Iris pigment epithelial cell (primary cell): ENCODE results near the gene PCDHGB1.
"Not testable (repeated sequence)": the region's sequence is repeated elsewhere in the genome, so short reads cannot be mapped to it uniquely, and the experiment has no call there.

Source experiments
- DNase-seq: peaks from one replicate; pipeline ENCODE4 v3.0.0-alpha.2; 2011; ENCODE audit warnings: low read depth

The PCDHGB1 gene

DNA sequence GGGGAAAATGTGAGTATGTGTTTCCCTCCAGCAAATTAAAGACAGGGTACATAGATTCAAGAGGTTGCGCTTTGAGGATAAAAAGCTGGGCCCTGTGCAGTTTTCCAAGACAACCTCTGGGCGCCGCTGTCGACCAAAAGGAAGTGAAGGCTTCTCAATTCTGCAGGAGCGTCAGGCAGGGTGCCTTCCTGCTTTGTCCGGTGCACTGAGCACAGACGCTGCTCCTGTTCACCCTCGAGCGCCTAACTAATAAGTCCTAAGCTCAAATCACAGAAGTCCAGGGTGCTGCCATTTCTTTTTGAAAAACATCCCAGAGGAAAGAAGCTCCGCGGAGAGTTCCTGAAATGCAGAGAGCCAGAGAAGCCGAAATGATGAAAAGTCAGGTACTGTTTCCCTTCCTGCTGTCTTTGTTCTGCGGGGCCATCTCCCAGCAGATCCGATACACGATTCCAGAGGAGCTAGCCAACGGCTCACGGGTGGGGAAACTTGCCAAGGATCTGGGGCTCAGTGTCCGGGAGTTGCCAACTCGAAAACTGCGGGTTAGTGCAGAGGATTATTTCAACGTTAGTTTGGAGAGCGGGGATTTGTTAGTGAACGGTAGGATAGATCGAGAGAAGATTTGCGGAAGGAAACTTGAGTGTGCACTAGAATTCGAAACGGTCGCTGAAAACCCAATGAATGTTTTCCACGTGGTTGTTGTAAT is at the start of gene PCDHGB1:
TSS of gene PCDHGB1 (plus strand) at position 183 of the 703 bp plus-strand sequence. CDS start at position 345, 162 bp downstream.
- peak; percentile 49 for DNase-seq

DNA sequence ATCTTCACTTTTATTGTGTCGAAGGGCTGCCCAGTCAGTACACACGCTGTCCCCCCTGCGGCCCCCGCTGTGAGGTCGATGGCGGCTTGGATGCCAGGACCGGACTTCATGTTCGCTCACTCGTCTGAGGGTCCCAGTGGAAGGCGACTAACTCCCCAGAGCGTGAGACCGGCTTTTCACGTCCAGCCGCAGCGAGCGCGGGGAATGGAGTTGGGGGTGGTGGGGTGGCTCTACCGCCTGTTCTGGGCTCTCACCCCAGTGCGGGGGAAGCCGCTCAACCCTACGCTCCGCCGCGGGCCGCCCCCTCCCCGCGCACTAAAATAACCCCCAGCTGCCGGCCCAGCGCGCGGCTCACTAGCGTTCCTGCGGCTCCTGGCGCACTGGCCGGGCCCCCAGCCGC is 46.1 kb upstream of the PCDHGB1 start, which contains the start of gene SLC25A2:
TSS of gene SLC25A2 (minus strand) at position 294 of the 400 bp plus-strand sequence. CDS start at position 110, 184 bp downstream.
- DNase-seq = no peak

DNA sequence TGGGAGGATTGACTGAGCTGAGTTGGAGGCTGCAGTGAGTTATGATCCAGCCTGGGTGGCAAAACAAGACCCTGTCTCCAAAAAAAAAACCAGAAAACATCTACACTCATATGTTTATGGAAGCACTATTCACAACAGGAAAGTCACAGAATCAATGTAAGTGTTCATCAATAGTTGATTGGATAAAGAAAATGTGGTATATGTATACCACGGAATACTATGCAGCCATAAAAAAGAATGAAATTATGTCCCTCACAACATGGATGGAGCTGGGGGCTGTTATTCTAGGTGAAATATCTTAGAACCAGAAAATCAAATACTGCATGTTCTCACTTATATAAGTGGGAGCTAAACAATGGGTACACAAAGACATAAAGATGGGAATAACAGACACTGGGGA is 43.3 kb upstream of the PCDHGB1 start:
- DNase-seq = no peak

DNA sequence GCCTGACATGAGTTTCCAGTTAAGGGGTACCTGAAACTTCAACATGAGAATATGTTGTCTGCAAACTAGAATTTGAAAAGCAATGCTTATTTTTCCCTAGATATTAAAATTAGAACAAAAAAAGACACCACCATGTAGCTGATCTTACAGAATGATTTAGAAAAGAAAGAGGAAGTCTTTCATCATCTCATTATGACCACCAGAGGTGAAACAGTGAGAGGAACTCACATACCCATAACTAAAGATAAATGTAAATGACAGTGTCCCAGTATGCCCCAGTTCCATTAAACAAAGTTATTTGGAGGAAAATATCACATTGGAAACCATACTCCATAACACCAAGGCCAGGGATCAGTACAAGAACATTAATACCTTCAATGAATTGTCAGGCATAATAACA is 36.2 kb upstream of the PCDHGB1 start:
- DNase-seq = no peak

DNA sequence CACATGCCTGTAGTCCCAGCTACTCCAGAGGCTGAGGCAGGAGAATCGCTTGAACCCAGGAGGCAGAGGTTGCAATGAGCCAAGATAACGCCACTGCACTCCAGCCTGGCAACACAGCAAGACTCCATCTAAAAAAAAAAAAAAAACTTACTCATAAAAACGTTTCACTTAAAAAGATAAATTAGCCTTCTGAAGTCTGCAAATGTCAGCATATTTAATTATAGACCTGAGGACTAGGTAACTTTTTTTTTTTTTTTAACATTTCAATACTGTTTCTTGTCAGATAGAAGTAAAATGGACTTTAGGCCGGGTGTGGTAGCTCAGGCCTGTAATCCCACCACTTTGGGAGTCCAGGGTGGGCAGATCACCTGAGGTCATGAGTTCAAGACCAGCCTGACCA is 32.9 kb upstream of the PCDHGB1 start:
- not testable (repeated sequence) for DNase-seq

DNA sequence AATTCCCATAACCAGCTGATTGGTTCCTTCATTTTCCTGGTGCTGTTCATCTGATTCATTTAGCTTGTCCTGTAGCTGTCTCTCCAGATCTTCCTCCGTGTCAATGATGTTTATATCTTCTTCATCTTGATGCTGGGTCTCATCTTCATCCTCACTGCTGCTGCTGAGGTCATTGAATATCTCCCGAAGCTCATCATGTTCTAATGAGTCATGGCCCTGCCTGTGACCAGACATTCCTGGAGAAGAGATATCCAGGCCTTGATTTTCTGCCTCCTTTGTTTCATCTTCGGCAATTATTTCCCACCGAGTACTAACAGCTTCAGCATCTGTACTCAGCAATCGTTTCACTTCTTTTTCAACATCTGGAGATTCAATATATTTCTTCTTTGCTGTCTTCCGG is 30.7 kb upstream of the PCDHGB1 start:
- peak; percentile 62 for DNase-seq

DNA sequence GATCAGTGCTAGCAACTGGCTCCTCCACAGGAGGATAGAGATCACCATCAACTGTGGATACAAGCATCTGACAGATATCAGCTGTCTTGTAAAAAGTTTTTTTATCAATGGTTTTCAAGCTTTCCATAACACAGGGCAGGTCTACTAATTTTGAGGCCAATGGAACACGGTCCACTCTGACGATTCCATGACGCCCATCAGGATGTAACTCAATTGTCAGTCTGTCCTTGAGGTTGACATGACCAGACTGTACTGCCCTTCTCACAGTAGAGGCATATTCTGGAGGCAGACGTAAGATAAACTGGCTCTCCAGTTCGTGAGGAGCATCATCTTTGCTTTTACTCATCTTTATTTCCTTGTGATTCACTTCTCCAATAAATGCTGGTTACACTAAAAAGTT is 30.2 kb upstream of the PCDHGB1 start:
- DNase-seq = no peak

DNA sequence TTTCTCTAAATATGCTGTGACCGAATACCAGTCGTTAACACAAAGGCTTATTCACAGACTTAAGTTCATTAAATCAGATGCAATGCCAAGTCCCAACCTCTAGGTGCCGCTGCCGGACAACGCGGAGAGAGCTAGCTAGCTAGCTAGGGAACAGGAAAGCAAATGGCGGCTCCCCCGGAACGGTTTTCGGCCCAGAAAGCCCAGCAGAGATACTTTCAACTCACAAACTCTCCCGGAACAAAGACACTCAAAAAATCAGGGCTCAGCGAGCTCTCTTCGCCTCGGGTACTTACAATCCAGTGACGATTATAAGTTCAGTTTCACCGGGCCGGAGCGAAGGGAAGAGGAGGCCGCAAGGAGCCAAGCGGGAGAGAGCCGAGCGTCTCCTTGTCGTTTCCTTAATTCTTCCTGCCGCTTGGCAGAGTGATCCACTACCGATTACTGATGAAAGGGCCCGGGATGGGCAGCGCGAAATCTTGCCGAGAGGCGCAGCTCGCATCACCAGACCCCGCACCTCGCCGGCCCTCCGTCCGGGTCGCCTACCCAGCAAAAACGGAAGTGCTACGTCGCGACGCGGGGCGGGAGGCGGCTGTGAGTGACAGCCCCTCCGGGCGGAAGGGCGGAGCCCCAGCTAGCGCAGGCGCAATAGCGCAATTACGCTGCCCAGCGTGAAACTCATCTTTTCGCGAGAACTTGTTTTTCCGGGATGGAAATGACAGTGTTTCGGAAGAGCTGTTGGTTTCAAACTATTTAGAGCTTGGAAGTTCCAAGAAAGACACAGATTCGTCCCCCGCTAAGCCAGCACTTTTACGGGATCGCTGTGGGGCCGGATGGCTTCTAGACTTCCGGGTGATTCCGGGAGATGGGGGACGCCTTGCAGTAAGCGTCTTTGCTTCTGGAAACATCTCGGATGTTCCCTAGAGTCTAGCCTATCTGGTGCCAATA is 29.4 kb upstream of the PCDHGB1 start, which contains the start of gene TAF7:
TSS of gene TAF7 (minus strand) at position 560 of the 945 bp plus-strand sequence. CDS start 740 bp downstream, outside the sequence.
- peak; percentile 92 for DNase-seq

DNA sequence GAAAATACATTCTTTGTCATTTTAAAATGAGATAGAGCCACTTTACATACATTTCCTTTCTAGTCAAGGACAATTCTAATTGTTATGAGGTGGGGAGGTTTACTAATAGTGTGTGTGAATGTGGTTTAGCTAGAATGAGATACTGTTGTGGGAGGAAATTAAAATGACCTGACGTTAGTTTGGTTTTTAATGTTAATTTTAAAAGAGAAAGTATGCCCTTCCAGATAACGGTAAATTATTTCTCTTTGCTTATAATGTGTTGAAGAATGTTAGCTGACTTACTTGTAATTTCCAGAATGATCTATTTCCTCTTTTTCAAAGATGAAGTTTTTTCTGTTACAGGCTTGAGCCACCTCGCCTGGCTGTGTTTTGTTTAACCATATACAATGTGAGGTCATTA is 27.6 kb upstream of the PCDHGB1 start:
- DNase-seq = no peak

DNA sequence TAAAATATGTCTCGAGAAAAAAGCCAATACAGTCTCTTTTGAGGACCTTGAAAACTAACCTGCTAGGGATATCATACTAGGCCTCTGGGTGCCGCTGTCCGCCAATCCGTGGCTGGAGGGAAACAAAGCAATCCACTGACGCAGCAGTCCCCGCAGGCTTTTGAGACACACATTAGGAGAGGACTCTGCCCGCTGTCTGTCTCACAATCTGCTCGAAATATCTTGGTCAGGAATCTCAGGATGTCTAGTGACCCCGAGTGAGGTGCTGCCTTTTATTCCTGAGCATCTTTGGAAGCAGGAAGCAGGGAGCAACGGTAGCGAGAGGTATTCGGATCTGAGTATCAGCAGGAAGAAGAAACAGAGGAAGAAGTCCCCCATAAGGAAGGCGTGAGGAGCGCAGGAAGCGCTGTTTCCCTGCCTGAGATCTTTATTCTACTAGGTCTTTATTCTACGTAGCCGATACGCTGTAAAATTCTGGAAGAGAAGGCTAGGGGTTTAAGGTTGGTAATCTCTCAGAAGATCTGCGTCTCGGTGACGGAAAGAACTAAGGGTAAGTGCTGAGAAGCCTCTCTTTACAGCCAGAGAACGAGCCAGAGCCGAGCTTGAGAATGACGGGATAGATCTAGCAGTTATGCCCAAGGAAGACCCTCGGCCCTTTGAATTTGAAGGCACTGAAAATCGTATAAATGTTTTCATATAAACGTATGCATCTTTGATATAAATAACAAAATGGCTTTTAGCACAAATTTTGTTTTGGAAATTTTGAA is 23.6 kb upstream of the PCDHGB1 start:
- peak; percentile 83 for DNase-seq

DNA sequence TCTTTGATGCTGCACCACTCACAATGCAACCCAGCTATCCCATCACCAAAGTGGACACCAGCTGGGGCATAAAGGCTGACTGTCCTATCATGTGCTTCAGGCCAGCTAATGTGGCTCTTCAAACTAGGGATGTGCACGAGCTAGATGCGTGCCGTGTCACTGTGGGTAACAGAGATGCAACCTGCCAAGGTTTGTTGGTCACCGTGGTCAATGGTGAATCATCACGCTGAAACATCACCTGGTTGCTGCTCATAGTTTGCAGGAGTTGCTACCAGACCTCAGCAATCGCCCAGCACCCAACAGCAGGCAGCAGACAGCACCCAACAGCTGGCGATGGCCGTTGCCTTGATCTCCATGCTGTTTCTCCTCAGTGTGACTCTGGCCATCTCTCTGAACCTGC is 21.7 kb upstream of the PCDHGB1 start:
- no peak for DNase-seq

DNA sequence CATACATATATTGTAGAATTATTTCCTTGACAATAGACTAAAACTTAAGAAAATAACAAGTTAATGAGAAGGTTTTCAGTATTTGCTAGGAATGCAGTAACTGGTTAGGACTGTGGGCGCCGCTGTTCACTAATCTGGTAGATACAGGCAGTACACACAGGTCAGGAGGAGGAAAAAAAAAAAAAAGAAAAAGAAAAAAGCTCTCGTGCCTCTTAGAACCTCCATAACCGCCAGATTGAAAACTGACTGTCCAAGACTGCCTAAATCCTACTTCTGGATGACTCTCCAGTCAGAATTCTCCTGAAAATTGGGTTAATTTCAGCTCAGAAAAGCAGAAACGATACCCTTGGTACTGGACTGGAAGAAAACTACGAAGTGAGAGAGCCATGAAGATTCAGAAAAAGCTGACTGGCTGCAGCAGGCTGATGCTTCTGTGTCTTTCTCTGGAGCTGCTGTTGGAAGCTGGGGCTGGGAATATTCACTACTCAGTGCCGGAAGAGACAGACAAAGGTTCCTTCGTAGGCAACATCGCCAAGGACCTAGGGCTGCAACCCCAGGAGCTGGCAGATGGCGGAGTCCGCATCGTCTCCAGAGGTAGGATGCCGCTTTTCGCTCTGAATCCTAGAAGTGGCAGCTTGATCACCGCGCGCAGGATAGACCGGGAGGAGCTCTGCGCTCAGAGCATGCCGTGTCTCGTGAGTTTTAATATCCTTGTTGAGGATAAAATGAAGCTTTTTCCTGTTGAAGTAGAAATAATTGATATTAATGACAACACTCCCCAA is 19.4 kb upstream of the PCDHGB1 start, which contains the start of gene PCDHGA1:
TSS of gene PCDHGA1 (plus strand) at position 216 of the 782 bp plus-strand sequence.
- DNase-seq = peak; percentile 79

DNA sequence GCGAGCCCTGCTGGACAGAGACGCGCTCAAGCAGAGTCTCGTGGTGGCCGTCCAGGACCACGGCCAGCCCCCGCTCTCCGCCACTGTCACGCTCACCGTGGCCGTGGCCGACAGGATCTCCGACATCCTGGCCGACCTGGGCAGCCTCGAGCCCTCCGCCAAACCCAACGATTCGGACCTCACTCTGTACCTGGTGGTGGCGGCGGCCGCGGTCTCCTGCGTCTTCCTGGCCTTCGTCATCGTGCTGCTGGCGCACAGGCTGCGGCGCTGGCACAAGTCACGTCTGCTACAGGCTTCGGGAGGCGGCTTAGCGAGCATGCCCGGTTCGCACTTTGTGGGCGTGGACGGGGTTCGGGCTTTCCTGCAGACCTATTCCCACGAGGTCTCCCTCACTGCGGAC is 17.3 kb upstream of the PCDHGB1 start:
- DNase-seq = not testable (repeated sequence)

DNA sequence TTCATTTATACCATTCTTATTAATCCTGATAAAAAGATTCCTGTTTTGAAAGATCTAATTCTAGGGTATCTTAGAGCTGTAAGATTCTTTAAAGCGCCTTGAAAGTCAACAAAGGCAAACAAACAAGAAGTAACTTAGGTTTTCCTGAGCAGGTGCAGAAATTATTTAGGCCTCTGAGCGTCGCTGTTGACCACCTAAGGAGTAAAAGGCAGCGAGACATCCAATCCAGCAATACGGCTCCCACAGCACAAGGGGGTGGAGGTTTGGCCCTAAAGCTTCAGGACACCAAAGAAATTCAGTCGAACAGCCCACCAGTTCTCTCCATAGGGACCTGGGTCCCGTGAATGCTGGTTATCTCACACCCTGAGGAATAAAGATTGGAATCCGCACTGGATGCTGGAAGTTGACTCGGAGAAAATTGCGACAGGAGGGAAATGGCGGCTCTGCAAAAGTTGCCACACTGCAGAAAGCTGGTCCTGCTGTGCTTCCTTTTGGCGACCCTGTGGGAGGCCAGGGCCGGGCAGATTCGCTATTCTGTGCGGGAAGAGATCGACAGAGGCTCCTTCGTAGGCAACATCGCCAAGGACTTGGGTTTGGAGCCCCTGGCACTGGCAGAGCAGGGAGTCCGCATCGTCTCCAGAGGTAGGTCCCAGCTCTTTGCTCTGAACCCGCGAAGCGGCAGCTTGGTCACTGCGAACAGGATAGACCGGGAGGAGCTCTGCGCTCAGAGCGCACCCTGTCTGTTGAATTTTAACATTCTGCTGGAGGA is 11.2 kb upstream of the PCDHGB1 start, which contains the start of gene PCDHGA2:
TSS of gene PCDHGA2 (plus strand) at position 223 of the 769 bp plus-strand sequence.
- DNase-seq = peak; percentile 61

DNA sequence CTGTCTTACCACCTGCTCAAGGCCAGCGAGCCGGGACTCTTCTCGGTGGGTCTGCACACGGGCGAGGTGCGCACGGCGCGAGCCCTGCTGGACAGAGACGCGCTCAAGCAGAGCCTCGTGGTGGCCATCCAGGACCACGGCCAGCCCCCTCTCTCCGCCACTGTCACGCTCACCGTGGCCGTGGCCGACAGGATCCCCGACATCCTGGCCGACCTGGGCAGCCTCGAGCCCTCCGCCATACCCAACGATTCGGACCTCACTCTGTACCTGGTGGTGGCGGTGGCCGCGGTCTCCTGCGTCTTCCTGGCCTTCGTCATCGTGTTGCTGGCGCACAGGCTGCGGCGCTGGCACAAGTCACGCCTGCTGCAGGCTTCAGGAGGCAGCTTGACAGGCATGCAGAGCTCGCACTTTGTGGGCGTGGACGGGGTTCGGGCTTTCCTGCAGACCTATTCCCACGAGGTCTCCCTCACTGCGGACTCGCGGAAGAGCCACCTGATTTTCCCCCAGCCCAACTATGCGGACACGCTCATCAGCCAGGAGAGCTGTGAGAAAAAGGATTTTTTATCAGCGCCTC is 9.0 kb upstream of the PCDHGB1 start:
- DNase-seq = not testable (repeated sequence)

DNA sequence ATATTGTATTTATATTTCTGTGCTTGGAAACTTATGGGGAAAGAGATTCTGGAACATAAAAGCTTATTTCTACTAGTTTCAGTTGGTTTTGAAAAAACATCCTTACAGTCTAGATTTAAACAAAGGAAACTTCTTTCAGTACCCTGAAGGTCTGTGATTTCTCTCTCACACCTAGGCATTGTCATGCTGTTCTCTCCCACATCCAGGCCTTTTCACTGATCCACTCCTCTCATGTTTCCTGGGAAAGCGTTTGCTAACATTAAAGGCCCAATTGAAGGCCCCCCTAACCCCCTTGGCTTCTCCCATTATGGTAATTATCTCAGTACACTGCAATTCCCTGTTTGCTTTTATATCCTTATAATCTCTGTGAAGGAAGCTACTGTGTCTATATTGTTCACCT is 7.1 kb upstream of the PCDHGB1 start:
- no peak for DNase-seq

DNA sequence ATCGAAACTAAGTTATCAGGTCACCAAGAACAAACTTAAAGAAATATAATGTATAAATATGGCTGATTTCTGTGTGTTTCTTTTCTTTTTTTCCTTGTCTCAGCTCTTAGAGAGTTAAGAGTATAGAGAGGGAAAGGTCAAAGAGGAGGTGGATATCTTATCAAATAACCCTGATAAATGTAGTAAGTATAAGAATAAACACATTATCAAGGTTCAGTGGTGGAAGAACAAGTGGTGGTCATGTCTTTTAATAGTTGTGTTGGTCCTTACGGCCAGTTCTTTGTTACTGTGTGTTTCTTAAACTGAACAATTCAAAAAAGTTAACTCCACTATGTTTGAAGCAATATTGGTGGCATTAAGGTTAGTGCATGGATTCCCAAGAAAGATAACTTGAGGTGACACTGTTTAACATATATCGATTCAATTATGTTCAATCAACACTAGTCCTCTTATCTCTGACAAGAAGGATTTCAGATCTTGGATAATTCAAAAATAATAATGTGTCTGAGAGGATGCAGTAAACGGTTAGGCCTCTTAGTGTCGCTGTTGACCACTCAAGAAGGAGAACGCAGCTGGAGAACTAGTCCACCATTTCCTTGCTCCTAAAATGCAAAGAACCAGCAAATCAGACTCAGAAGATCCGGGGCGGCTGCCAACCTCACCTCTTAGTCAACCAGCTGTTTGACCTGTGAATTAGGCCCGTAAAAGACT is 6.5 kb upstream of the PCDHGB1 start, which contains the start of gene PCDHGA3:
TSS of gene PCDHGA3 (plus strand) at position 588 of the 711 bp plus-strand sequence. CDS start 205 bp downstream, outside the sequence.
- peak; percentile 56 for DNase-seq

DNA sequence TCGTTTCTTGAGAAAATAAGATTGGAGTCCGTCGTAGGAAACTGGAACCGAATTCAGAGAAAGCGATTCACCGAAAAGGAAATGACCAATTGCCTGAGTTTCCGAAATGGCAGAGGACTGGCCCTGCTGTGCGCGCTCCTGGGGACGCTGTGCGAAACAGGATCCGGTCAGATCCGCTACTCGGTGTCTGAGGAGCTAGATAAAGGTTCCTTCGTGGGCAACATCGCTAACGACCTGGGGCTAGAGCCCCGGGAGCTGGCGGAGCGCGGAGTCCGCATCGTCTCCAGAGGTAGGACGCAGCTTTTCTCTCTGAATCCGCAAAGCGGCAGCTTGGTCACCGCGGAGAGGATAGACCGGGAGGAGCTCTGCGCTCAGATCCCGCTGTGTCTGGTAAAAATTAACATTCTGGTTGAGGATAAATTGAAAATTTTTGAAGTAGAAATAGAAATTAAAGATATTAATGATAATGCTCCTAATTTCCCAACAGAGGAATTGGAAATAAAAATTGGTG is 5.9 kb upstream of the PCDHGB1 start:
- DNase-seq = no peak

DNA sequence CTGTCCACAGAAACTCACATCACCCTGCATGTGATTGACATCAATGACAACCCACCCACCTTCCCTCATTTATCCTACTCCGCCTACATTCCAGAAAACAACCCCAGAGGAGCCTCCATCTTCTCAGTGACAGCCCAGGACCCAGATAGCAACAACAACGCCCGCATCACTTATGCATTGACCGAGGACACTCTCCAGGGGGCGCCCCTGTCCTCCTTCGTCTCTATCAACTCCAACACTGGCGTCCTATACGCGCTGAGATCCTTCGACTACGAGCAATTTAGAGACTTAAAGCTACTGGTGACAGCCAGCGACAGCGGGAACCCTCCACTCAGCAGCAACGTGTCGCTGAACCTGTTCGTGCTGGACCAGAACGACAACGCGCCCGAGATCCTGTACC is 4.6 kb upstream of the PCDHGB1 start:
- DNase-seq = no peak
